ENCODE results near the gene PYY. TPM values are rescaled to one million over a fixed set of nuclear protein-coding genes. Genes with fewer than 3 reads are reported as not detected.

Gene PYY
- total RNA-seq, 1 donor from 2014 or later: not detected

DNA sequence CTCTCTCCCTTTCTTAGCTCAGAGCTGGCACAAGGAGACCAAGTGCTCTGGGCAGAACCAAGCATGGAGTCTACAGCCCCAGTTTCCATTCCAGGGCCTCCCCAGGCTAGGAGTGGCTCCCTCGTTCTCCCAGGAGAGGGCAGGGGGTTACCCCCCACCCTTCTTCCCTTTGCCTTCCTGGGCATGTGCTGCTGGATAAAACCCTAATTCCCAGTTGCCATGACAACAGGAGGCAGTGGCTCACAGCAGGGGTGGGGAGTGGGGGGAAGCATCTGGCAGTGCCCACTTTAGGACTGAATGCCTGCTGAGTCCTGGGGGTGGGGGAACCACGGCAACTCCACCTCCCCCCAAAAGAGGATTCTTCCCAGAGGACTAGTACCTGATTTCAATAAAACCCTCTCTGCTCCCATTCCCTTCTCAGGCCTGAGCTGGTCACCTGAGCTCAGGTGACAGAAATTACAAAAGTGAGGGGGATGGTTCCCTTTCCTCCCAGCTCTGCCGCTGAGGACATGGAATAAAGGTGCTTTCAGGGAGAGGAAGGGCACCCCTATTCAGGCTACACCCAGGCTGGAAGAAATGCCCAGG is 48.2 kb downstream of the PYY start:
- Mint-ChIP-seq H3K9me3 (no peaks in the 10 kb centered on the region), H3K4me3 (peak overlapping the region; percentile 90), H3K27me3 (ENCODE audit: insufficient read depth, low read depth) (peaks cover 9% of the 10 kb centered on the region), H3K4me1 (peaks cover 47% of the 10 kb centered on the region), H3K27ac (no peak overlapping the region), H3K36me3 (no peaks in the 10 kb centered on the region)
- DNase-seq (ENCODE audit: low spot score): peak; percentile 81
- H2AFZ ChIP-seq (replicated peaks): peak overlapping the region; percentile 95
- H3K9ac ChIP-seq: no peak overlapping the region
- H4K20me1 ChIP-seq (ENCODE audit: low read depth): no peaks in the 10 kb centered on the region
- no peak overlapping the region for H3K27ac ChIP-seq
- H3K4me3 ChIP-seq: peak overlapping the region; percentile 76
- no peak for TF ChIP-seq EZH2 (IDR thresholded peaks at IDR 0.05)
- no peak for TF ChIP-seq EZH2phosphoT487 (IDR thresholded peaks at IDR 0.05)
- TF ChIP-seq, protein P1, sequence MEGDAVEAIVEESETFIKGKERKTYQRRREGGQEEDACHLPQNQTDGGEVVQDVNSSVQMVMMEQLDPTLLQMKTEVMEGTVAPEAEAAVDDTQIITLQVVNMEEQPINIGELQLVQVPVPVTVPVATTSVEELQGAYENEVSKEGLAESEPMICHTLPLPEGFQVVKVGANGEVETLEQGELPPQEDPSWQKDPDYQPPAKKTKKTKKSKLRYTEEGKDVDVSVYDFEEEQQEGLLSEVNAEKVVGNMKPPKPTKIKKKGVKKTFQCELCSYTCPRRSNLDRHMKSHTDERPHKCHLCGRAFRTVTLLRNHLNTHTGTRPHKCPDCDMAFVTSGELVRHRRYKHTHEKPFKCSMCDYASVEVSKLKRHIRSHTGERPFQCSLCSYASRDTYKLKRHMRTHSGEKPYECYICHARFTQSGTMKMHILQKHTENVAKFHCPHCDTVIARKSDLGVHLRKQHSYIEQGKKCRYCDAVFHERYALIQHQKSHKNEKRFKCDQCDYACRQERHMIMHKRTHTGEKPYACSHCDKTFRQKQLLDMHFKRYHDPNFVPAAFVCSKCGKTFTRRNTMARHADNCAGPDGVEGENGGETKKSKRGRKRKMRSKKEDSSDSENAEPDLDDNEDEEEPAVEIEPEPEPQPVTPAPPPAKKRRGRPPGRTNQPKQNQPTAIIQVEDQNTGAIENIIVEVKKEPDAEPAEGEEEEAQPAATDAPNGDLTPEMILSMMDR (IDR thresholded peaks at IDR 0.05): no peak
- peaks cover 11% of the 10 kb centered on the region for H3K27me3 ChIP-seq
- no peaks in the 10 kb centered on the region for H3K9me3 ChIP-seq (ENCODE audit: low read depth)
- H3K4me1 ChIP-seq: peaks cover 49% of the 10 kb centered on the region
- no peaks in the 10 kb centered on the region for H3K36me3 ChIP-seq
- peak overlapping the region; percentile 93 for H3K4me2 ChIP-seq
- peaks cover 64% of the 10 kb centered on the region for H3F3A ChIP-seq (ENCODE audit: low read depth)
- H3K79me2 ChIP-seq (ENCODE audit: low read depth): no peaks in the 10 kb centered on the region

Other genes with a start within 250 kb of the PYY start
- 0.06 TPM in 1 of 2 replicates, not detected in the other for gene SOST, start 195.1 kb downstream of the PYY start, total RNA-seq (ENCODE audit: low replicate concordance)
- gene DUSP3, start 175.0 kb downstream of the PYY start, total RNA-seq (ENCODE audit: low replicate concordance): 18.2 and 20.8 TPM in 2 replicates
- not detected in 2 replicates for gene CFAP97D1, start 173.5 kb downstream of the PYY start, total RNA-seq (ENCODE audit: low replicate concordance)
- gene MPP3, start 120.8 kb downstream of the PYY start, total RNA-seq (ENCODE audit: low replicate concordance): 6.1 and 7.0 TPM in 2 replicates
- gene CD300LG, start 106.8 kb downstream of the PYY start, total RNA-seq (ENCODE audit: low replicate concordance): not detected in 2 replicates
- 7.8 and 24.5 TPM in 2 replicates for gene MPP2, start 46.4 kb downstream of the PYY start, total RNA-seq (ENCODE audit: low replicate concordance)
- not detected in 2 replicates for gene PPY, start 11.5 kb downstream of the PYY start, total RNA-seq (ENCODE audit: low replicate concordance)
- 1.8 and 2.2 TPM in 2 replicates for gene NAGS, start 50.7 kb upstream of the PYY start, total RNA-seq (ENCODE audit: low replicate concordance)
- 33.8 and 55.9 TPM in 2 replicates for gene TMEM101, start 61.0 kb upstream of the PYY start, total RNA-seq (ENCODE audit: low replicate concordance)
- 69.6 and 76.7 TPM in 2 replicates for gene LSM12, start 112.7 kb upstream of the PYY start, total RNA-seq (ENCODE audit: low replicate concordance)
- gene G6PC3, start 116.8 kb upstream of the PYY start, total RNA-seq (ENCODE audit: low replicate concordance): 16.6 and 55.1 TPM in 2 replicates
- gene HDAC5, start 169.7 kb upstream of the PYY start, total RNA-seq (ENCODE audit: low replicate concordance): 23.6 and 71.0 TPM in 2 replicates
- gene HROB, start 188.0 kb upstream of the PYY start, total RNA-seq (ENCODE audit: low replicate concordance): 6.5 and 11.0 TPM in 2 replicates
- not detected in 2 replicates for gene ASB16, start 216.8 kb upstream of the PYY start, total RNA-seq (ENCODE audit: low replicate concordance)
- 16.6 and 26.3 TPM in 2 replicates for gene TMUB2, start 233.0 kb upstream of the PYY start, total RNA-seq (ENCODE audit: low replicate concordance)
- gene ATXN7L3, start 245.9 kb upstream of the PYY start, total RNA-seq (ENCODE audit: low replicate concordance): 38.9 and 73.6 TPM in 2 replicates

Measured in neural progenitor cell (in vitro differentiated cells).